ENCODE measurements around the gene ATXN7L2. TPM values are rescaled to one million over a fixed set of nuclear protein-coding genes. Genes with fewer than 3 reads are reported as not detected.

Gene ATXN7L2
- total and polyA plus RNA-seq, 10 of the 15 experiments (the other 5 are each of a cell fraction or from before 2014, with no cell fraction given) = 0.27 to 7.4 (median 4.9) TPM

DNA sequence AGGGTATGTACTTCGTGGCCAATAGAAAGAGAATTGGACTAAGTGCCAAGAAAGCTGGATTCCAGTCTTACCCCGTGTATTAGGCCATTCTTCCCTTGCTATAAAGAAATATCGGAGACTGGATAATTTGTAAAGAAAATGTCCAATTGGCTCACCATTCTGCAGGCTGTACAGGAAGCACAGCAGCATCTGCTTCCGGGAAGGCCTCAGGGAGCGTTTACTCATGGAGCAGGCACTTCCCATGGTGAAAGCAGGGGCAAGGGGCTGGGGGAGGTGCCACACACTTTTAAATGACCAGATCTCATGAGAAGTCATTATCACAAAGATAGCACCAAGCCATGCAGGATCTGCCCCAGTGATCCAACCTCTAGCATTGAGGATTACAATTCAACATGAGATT lies 33.6 kb downstream of the ATXN7L2 start (continued):
- TF ChIP-seq, protein P1, sequence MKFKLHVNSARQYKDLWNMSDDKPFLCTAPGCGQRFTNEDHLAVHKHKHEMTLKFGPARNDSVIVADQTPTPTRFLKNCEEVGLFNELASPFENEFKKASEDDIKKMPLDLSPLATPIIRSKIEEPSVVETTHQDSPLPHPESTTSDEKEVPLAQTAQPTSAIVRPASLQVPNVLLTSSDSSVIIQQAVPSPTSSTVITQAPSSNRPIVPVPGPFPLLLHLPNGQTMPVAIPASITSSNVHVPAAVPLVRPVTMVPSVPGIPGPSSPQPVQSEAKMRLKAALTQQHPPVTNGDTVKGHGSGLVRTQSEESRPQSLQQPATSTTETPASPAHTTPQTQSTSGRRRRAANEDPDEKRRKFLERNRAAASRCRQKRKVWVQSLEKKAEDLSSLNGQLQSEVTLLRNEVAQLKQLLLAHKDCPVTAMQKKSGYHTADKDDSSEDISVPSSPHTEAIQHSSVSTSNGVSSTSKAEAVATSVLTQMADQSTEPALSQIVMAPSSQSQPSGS (IDR thresholded peaks at IDR 0.05; ENCODE audit: low read length) = no peak
- TF ChIP-seq BMI1 (IDR thresholded peaks at IDR 0.05; ENCODE audit: borderline replicate concordance) (no peak), NR2C1 (IDR thresholded peaks at IDR 0.05) (no peak), JUNB (IDR thresholded peaks at IDR 0.05) (no peak), SMC3 (IDR thresholded peaks at IDR 0.05; ENCODE audit: borderline replicate concordance, low read length) (no peak)

- intact Hi-C loops (cut with micrococcal nuclease; ENCODE audit: unreplicated experiment) (no loop called here), in situ Hi-C loops (cut with MboI) (no loop called here)
- ChIA-PET SMC1A (ENCODE audit: uncharacterized antibody, unreplicated experiment) (interaction anchor here (1.1 to 12.8 kb wide), 3 partner anchors 11 to 23 kb away, joined by 3 to 205 read pairs (median 12); partner anchors contain the start of gene AMIGO1), CTCF (interaction anchor here (0.9 to 21.3 kb wide), 7 partner anchors 8 to 26 kb away, joined by 3 to 1280 read pairs (median 7); partner anchors contain the start of genes AMIGO1 and CYB561D1), POLR2A (no interaction called here), RAD21 (ENCODE audit: unreplicated experiment) (interaction anchor here (1.0 to 1.8 kb wide), 3 partner anchors 9 to 13 kb away, joined by 3 to 7 read pairs (median 3); no protein-coding TSS in a partner anchor)
- DNase-seq (ENCODE audit: low read depth, low spot score) = no peak
- Histone ChIP-seq H3K9ac (ENCODE audit: control insufficient read depth, insufficient read depth, low read length) (no peak overlapping the region), H3K79me2 (ENCODE audit: control insufficient read depth, insufficient read depth, low read length) (no peaks in the 10 kb centered on the region), H3K36me3 (ENCODE audit: control insufficient read depth in 2 of 2, insufficient read depth in 2 of 2, low read length in 1 of 2) (no peaks in the 10 kb centered on the region), H3K27me3 (replicated peaks in 1 of 2; ENCODE audit: control insufficient read depth in 2 of 2, insufficient read depth in 2 of 2, low read length in 1 of 2) (peaks cover 0 to 3% of the 10 kb centered on the region in 2 experiments; a peak in 3 of 4 replicates), H3K9me3 (replicated peaks; ENCODE audit: control insufficient read depth, insufficient read depth, low read length) (no peaks in the 10 kb centered on the region), H3K4me1 (ENCODE audit: control insufficient read depth, insufficient read depth, low read length) (no peaks in the 10 kb centered on the region), H3K4me2 (ENCODE audit: control insufficient read depth, insufficient read depth) (no peak overlapping the region), H4K20me1 (ENCODE audit: control insufficient read depth, insufficient read depth) (no peaks in the 10 kb centered on the region), H2AFZ (ENCODE audit: control insufficient read depth, low read depth, low read length) (no peak overlapping the region), H3K4me3 (no peak overlapping the region), H3K27ac (ENCODE audit: control insufficient read depth, insufficient read depth) (no peak overlapping the region)
- WGBS (ENCODE audit: insufficient coverage, insufficient replicate concordance, low lambda C conversion rate, missing lambda C conversion rate) = 57% methylated on average over 14 of the region's 14 CpGs
- no peak for TF ChIP-seq REST (IDR thresholded peaks at IDR 0.05; ENCODE audit: low read depth, low read length)
- TF ChIP-seq ZNF384 (IDR thresholded peaks at IDR 0.05; ENCODE audit: borderline replicate concordance, low read depth, low read length) = no peak
- TF ChIP-seq NFYB (IDR thresholded peaks at IDR 0.05; ENCODE audit: insufficient read depth, low read depth, low read length) = no peak
- TF ChIP-seq NRF1 (conservative IDR thresholded peaks at IDR 0.05; ENCODE audit: low read depth, low read length) = no peak
- no peak for TF ChIP-seq CHD2 (IDR thresholded peaks at IDR 0.05; ENCODE audit: borderline replicate concordance, low read depth, low read length)
- no peak for TF ChIP-seq CBX3 (IDR thresholded peaks at IDR 0.05; ENCODE audit: borderline replicate concordance, low read depth)
- no peak for TF ChIP-seq IRF4 (IDR thresholded peaks at IDR 0.05; ENCODE audit: low read depth, low read length)
- no peak for TF ChIP-seq POLR2AphosphoS2 (IDR thresholded peaks at IDR 0.05; ENCODE audit: low read depth, low read length)
- no peak for TF ChIP-seq CBFB (IDR thresholded peaks at IDR 0.05; ENCODE audit: low read depth)
- no TSS peak for BruUV-seq (replicated peaks)
- no peak for FAIRE-seq
- no peak for ATAC-seq
These were observed 37.6 kb downstream of the ATXN7L2 start for GRCh38 chr1:109521002-109521951.

Data from GM12878 (cell line).